Midbrain (tissue), 1 donor: ENCODE data around the gene SEPTIN10.
"Not testable (repeated sequence)": the region's sequence is repeated elsewhere in the genome, so short reads cannot be mapped to it uniquely, and the experiment has no call there.

Experiments
- DNase-seq: peaks from one replicate; lab custom pipeline; 2025; lab: John Stamatoyannopoulos, UW

SEPTIN10 gene

GRCh38 chr2:109545828-109546713 is 67.7 kb downstream of the SEPTIN10 start:
- DNase-seq: peak; percentile 75

- no peak for DNase-seq
Observed at GRCh38 chr2:109542384-109542783, 71.4 kb downstream of the SEPTIN10 start.

GRCh38 chr2:109538546-109538945 is 75.2 kb downstream of the SEPTIN10 start:
- no peak for DNase-seq

- no peak for DNase-seq
Observed at GRCh38 chr2:109537565-109538222, 76.1 kb downstream of the SEPTIN10 start.

GRCh38 chr2:109536556-109536955 is 77.2 kb downstream of the SEPTIN10 start:
- DNase-seq: not testable (repeated sequence)

GRCh38 chr2:109535217-109535946 is 78.4 kb downstream of the SEPTIN10 start:
- no peak for DNase-seq

- no peak for DNase-seq
Observed at GRCh38 chr2:109533823-109534222, 79.9 kb downstream of the SEPTIN10 start.

- no peak for DNase-seq
Observed at GRCh38 chr2:109532728-109533076, 81.1 kb downstream of the SEPTIN10 start.

GRCh38 chr2:109531896-109532727 is 81.7 kb downstream of the SEPTIN10 start:
- DNase-seq: no peak

GRCh38 chr2:109531221-109531620 is 82.5 kb downstream of the SEPTIN10 start:
- no peak for DNase-seq

GRCh38 chr2:109530712-109531111 is 83.1 kb downstream of the SEPTIN10 start:
- no peak for DNase-seq

- DNase-seq: no peak
Observed at GRCh38 chr2:109529532-109530449, 84.0 kb downstream of the SEPTIN10 start.

- DNase-seq: no peak
Observed at GRCh38 chr2:109528811-109529501, 84.8 kb downstream of the SEPTIN10 start.

GRCh38 chr2:109527846-109528705 is 85.7 kb downstream of the SEPTIN10 start:
- no peak for DNase-seq

GRCh38 chr2:109527079-109527478 is 86.7 kb downstream of the SEPTIN10 start:
- no peak for DNase-seq

GRCh38 chr2:109526442-109526970 is 87.3 kb downstream of the SEPTIN10 start:
- DNase-seq: no peak

GRCh38 chr2:109525836-109526235 is 87.9 kb downstream of the SEPTIN10 start:
- no peak for DNase-seq

GRCh38 chr2:109523536-109524361 is 90.0 kb downstream of the SEPTIN10 start:
- no peak for DNase-seq
